CD4-positive, alpha-beta T cell treated with Interleukin-15 for 4 hours (primary cell): ENCODE data around the gene RNF115.
"Not testable (repeated sequence)": the region's sequence is repeated elsewhere in the genome, so short reads cannot be mapped to it uniquely, and the experiment has no call there.

Source experiments
- DNase-seq: peaks from one replicate; pipeline ENCODE4 v3.0.0-alpha.2; 2020; ENCODE audit warnings: low spot score

The RNF115 gene

GRCh38 chr1:145823565-145824498 lies at the start of gene RNF115, which contains the start of gene POLR3C:
Gene RNF115, minus strand, starts transcription at chr1:145824095. Its CDS starts 222 bp downstream, at chr1:145823873.
Gene POLR3C, plus strand, starts transcription at chr1:145824200. Its CDS starts 1,577 bp downstream, at chr1:145825777.
- peak; percentile 89 for DNase-seq

- DNase-seq = peak; percentile 12
Observed at GRCh38 chr1:145871994-145872924, 48.4 kb upstream of the RNF115 start.

- DNase-seq = no peak
Observed at GRCh38 chr1:145868232-145868631, 44.3 kb upstream of the RNF115 start.

GRCh38 chr1:145863282-145864018 lies 39.6 kb upstream of the RNF115 start:
- no peak for DNase-seq

GRCh38 chr1:145859491-145860023 lies 35.7 kb upstream of the RNF115 start:
- DNase-seq = peak; percentile 68

GRCh38 chr1:145858901-145859490 lies 35.1 kb upstream of the RNF115 start, which contains the start of gene PIAS3:
Gene PIAS3, minus strand, starts transcription at chr1:145859081. Its CDS starts 91 bp downstream, at chr1:145858990.
- DNase-seq = peak; percentile 79

- DNase-seq = peak; percentile 30
Observed at GRCh38 chr1:145858238-145858900, 34.5 kb upstream of the RNF115 start.

- DNase-seq = no peak
Observed at GRCh38 chr1:145857170-145857569, 33.3 kb upstream of the RNF115 start.

- DNase-seq = no peak
Observed at GRCh38 chr1:145855426-145855948, 31.6 kb upstream of the RNF115 start.

GRCh38 chr1:145849356-145850160 lies 25.7 kb upstream of the RNF115 start:
- no peak for DNase-seq

GRCh38 chr1:145847827-145848226 lies 23.9 kb upstream of the RNF115 start:
- no peak for DNase-seq

GRCh38 chr1:145846201-145846612 lies 22.3 kb upstream of the RNF115 start:
- DNase-seq = peak; percentile 29

GRCh38 chr1:145845514-145846161 lies 21.7 kb upstream of the RNF115 start, which contains the start of gene NUDT17:
Gene NUDT17, plus strand, starts transcription at chr1:145845630. Its CDS starts 11 bp downstream, at chr1:145845641.
- peak; percentile 71 for DNase-seq

GRCh38 chr1:145845144-145845513 lies 21.2 kb upstream of the RNF115 start:
- no peak for DNase-seq

GRCh38 chr1:145843031-145843430 lies 19.1 kb upstream of the RNF115 start:
- DNase-seq = no peak

GRCh38 chr1:145837656-145838055 lies 13.8 kb upstream of the RNF115 start:
- no peak for DNase-seq

GRCh38 chr1:145830810-145831209 lies 6.9 kb upstream of the RNF115 start:
- not testable (repeated sequence) for DNase-seq

- no peak for DNase-seq
Observed at GRCh38 chr1:145828367-145829026, 4.6 kb upstream of the RNF115 start.
